Thoracic aorta (tissue), 2 donors: ENCODE results near the gene BMP7. TPM values are rescaled to one million over a fixed set of nuclear protein-coding genes. Genes with fewer than 3 reads are reported as not detected.

Source experiments
- ATAC-seq: fragments of 150-250 bp; one replicate; pipeline ENCODE4 v1.8.0; 2017; ENCODE audit warnings: low read depth; ENCODE audit not compliant: insufficient number of reproducible peaks, low FRiP score
- DNase-seq: peaks from one replicate; pipeline ENCODE4 v3.0.0-alpha.2; 2020; ENCODE audit warnings: low spot score
- H3K27ac ChIP-seq, 2 donors: fragments of 200-600 bp; sonication (generic); 1 replicate in 1 of 2; 2 replicates in 1 of 2; pipeline ENCODE4 v1.5.1; 2016; ENCODE audit warnings: mild to moderate bottlenecking in 2 of 2, moderate library complexity in 2 of 2
- H3K27me3 ChIP-seq: fragments of 200-600 bp; sonication (generic); replicated peaks from 2 replicates; pipeline ENCODE4 v1.6.0; 2016; ENCODE audit warnings: mild to moderate bottlenecking; ENCODE audit not compliant: insufficient read depth
- H3K36me3 ChIP-seq: fragments of 200-600 bp; sonication (generic); one replicate; pipeline ENCODE4 v1.5.1; 2016
- H3K4me1 ChIP-seq, 2 donors: fragments of 200-600 bp; sonication (generic); 1 replicate in 1 of 2; 2 replicates in 1 of 2; pipeline versions ENCODE4 v1.5.1 to v1.6.0; 2016; ENCODE audit warnings: low read depth in 2 of 2, mild to moderate bottlenecking in 1 of 2; ENCODE audit not compliant: control insufficient read depth in 1 of 2
- H3K4me3 ChIP-seq: fragments of 200-600 bp; sonication (generic); 2 replicates; pipeline ENCODE4 v1.5.1; 2016; ENCODE audit warnings: mild to moderate bottlenecking
- H3K9me3 ChIP-seq: fragments of 200-600 bp; sonication (generic); 2 replicates; pipeline ENCODE4 v1.5.1; 2016
- CTCF ChIP-seq: fragments of 200-600 bp; sonication (generic); IDR thresholded peaks from one replicate; pipeline ENCODE4 v1.5.1; 2019; ENCODE audit warnings: antibody characterized with exemption
- total RNA-seq, 2 donors: library from RNA; depleted of rRNA; stranded (reverse); fragments of >200 nt; gene quantifications; one replicate each; pipeline versions ENCODE4 v1.1.0 to v1.2.3, GENCODE V29; 2016

The BMP7 gene
- total RNA-seq, 2 donors from 2014 or later: 1.5 TPM; not detected in 1

DNA sequence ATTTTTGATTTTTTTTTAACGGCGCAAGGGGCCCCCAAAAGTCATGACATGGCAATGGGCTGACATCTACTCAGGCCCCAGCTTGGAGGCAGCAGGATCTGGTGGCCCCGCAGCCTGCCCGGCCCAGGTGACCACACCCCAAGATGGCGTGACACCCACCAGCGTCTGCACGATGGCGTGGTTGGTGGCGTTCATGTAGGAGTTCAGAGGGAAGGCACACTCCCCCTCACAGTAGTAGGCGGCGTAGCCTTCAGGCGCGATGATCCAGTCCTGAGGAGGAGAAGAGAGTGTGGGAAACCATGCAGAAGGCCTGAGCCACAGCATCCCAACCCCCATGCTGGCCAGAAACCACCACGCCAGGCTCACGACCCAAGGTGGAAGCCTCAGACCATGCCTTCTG lies 93.4 kb downstream of the BMP7 start:
- no peak for ATAC-seq

GRCh38 chr20:57170343-57170742 lies 96.1 kb downstream of the BMP7 start:
- no peak overlapping the region for H3K27ac ChIP-seq
- DNase-seq (no peak), ATAC-seq (no peak)
- no peaks in the 10 kb centered on the region for H3K27me3 ChIP-seq
- no peak for TF ChIP-seq CTCF
- no peaks in the 10 kb centered on the region for H3K36me3 ChIP-seq
- no peak overlapping the region for H3K4me3 ChIP-seq
- H3K4me1 ChIP-seq: no peaks in the 10 kb centered on the region
- no peaks in the 10 kb centered on the region for H3K9me3 ChIP-seq

More for the DNA sequence above, 93.4 kb downstream of the BMP7 start:
- Histone ChIP-seq H3K36me3 (no peaks in the 10 kb centered on the region), H3K4me1 (no peaks in the 10 kb centered on the region), H3K27ac (no peak overlapping the region), H3K4me3 (no peak overlapping the region), H3K9me3 (no peaks in the 10 kb centered on the region), H3K27me3 (no peaks in the 10 kb centered on the region)
- TF ChIP-seq CTCF: no peak
- no peak for DNase-seq

DNA sequence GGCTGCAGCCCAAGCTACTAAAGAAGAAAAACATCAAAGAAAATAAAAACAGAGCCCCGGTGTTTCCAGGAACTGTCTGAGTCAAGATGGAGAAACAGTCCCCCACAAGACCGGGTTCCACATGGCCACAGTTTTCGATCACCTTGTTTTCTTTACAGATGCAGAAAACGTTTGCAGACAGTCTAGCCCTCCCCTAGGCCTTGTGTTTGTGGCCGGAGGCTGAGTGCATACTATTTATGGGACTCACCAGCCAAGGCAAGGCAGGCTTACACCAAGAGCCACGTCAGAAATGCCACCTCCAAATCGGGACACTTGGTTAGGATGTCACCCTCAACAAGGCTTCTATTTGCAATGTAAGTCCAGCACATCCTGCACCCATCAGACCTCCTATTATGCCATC lies 97.3 kb downstream of the BMP7 start:
- no peak overlapping the region for H3K27ac ChIP-seq

GRCh38 chr20:57167971-57168701 lies 98.3 kb downstream of the BMP7 start:
- Histone ChIP-seq H3K4me3 (no peak overlapping the region), H3K9me3 (no peaks in the 10 kb centered on the region), H3K27ac (no peak overlapping the region), H3K27me3 (no peaks in the 10 kb centered on the region), H3K4me1 (no peaks in the 10 kb centered on the region), H3K36me3 (no peaks in the 10 kb centered on the region)
- TF ChIP-seq CTCF: no peak
- DNase-seq (no peak), ATAC-seq (no peak)

More for the DNA sequence above, 97.3 kb downstream of the BMP7 start:
- no peaks in the 10 kb centered on the region for H3K27me3 ChIP-seq
- H3K36me3 ChIP-seq: no peaks in the 10 kb centered on the region
- TF ChIP-seq CTCF: no peak
- no peaks in the 10 kb centered on the region for H3K9me3 ChIP-seq
- H3K4me1 ChIP-seq: no peaks in the 10 kb centered on the region
- no peak for ATAC-seq
- no peak for DNase-seq
- H3K4me3 ChIP-seq: no peak overlapping the region

GRCh38 chr20:57167292-57167655 lies 99.2 kb downstream of the BMP7 start:
- ATAC-seq: no peak
- Histone ChIP-seq H3K9me3 (no peaks in the 10 kb centered on the region), H3K36me3 (no peaks in the 10 kb centered on the region), H3K4me1 (no peaks in the 10 kb centered on the region), H3K27ac (no peak overlapping the region), H3K4me3 (no peak overlapping the region), H3K27me3 (no peaks in the 10 kb centered on the region)
- no peak for TF ChIP-seq CTCF
- no peak for DNase-seq
